K562 (cell line): Measurements from ENCODE around the gene TRIM38. TPM values are rescaled to one million over a fixed set of nuclear protein-coding genes. Genes with fewer than 3 reads are reported as not detected.
A peak's percentile ranks its signal among the peaks of the same experiment; 100 is the strongest.

ENCODE experiments used
- BRCA1 ChIP-seq, 2 experiments: fragments of 450-650 bp in 1 of 2; sonication (generic) in 1 of 2; formaldehyde crosslinking in 1 of 2; IDR thresholded peaks; 2 replicates each; pipeline versions ENCODE4 v1.5.0 to v1.6.1; 2017 to 2020; ENCODE audit warnings: mild to moderate bottlenecking in 1 of 2, missing genetic modification reagents in 1 of 2
- HCFC1 ChIP-seq: IDR thresholded peaks from 2 replicates; pipeline ENCODE4 v1.6.1; 2012; ENCODE audit warnings: low read depth, low read length, improper control_type of control experiment
- ILF3 ChIP-seq: fragments of 450-650 bp; IDR thresholded peaks from 2 replicates; pipeline ENCODE4 v1.6.1; 2018; ENCODE audit warnings: antibody characterized with exemption, mild to moderate bottlenecking, moderate library complexity, borderline replicate concordance
- IRF2 ChIP-seq: sonication (generic); formaldehyde crosslinking; IDR thresholded peaks from 2 replicates; pipeline ENCODE4 v1.8.1; 2022; ENCODE audit warnings: mild to moderate bottlenecking, missing genetic modification reagents
- MCM2 ChIP-seq: fragments of 450-650 bp; IDR thresholded peaks from 2 replicates; pipeline ENCODE4 v1.6.1; 2017; ENCODE audit warnings: low read depth, mild to moderate bottlenecking
- PHB ChIP-seq: fragments of 250-450 bp; sonication (Bioruptor Pico); IDR thresholded peaks from 2 replicates; pipeline ENCODE4 v1.5.0; 2021
- RBM39 ChIP-seq: fragments of 200-400 bp; formaldehyde crosslinking; optimal IDR thresholded peaks from 2 replicates; pipeline ENCODE3; 2018; ENCODE audit warnings: low read depth, low read length
- SNRNP70 ChIP-seq: fragments of 200-400 bp; formaldehyde crosslinking; optimal IDR thresholded peaks from 2 replicates; pipeline ENCODE3; 2017; ENCODE audit warnings: low read depth, low read length
- ZBTB17 ChIP-seq: fragments of 450-650 bp; formaldehyde crosslinking; IDR thresholded peaks from 2 replicates; pipeline ENCODE4 v1.4.0; 2020; ENCODE audit warnings: mild to moderate bottlenecking
- ZNF324 ChIP-seq: fragments of 250-450 bp; sonication (Bioruptor Pico); IDR thresholded peaks from 2 replicates; pipeline ENCODE4 v1.4.0; 2020; ENCODE audit warnings: mild to moderate bottlenecking
- ZNF57 ChIP-seq: fragments of 450-650 bp; formaldehyde crosslinking; IDR thresholded peaks from 2 replicates; pipeline ENCODE4 v1.4.0; 2020; ENCODE audit warnings: mild to moderate bottlenecking, moderate library complexity
- polyA plus RNA-seq, 8 experiments: library from polyadenylated mRNA; depleted of rRNA in 4 of 8; stranded (reverse) in 5 of 8; unstranded in 3 of 8; fragments of >200 nt; fragmentation: Nextera tagmentation in 2 of 8; fragmentation: Illumina TruSeq in 1 of 8; extraction: Ambion mirVana in 2 of 8; extraction: Trizol in 1 of 8; gene quantifications; 2 replicates each; pipeline versions ENCODE4 v1.2.1 to v1.2.3, GENCODE V29; 2011 to 2014; ENCODE audit warnings: inconsistent platforms in 1 of 8, missing spikeins in 1 of 8
- total RNA-seq, 7 experiments: library from RNA; depleted of rRNA in 6 of 7; stranded (reverse); fragments of >200 nt in 6 of 7; fragmentation: Illumina TruSeq in 2 of 7; extraction: Trizol in 2 of 7; gene quantifications; 2 replicates each; pipeline versions ENCODE4 v1.2.1 to v1.2.3, GENCODE V29; 2011 to 2021; ENCODE audit warnings: low replicate concordance in 1 of 7
- TF ChIP-seq, protein P1 (sequence below), 2 experiments: fragments of 450-650 bp in 1 of 2; sonication (generic) in 1 of 2; formaldehyde crosslinking in 1 of 2; IDR thresholded peaks; 2 replicates each; pipeline versions ENCODE4 v1.7.1 to v1.9.0; 2016 to 2022; ENCODE audit warnings: inconsistent platforms in 1 of 2, mild to moderate bottlenecking in 1 of 2, missing genetic modification reagents in 1 of 2
- TF ChIP-seq, protein P2 (sequence below), 3 experiments: IDR thresholded peaks in 2 of 3; conservative IDR thresholded peaks in 1 of 3; 2 replicates each; pipeline ENCODE4 v1.5.1; 2011 to 2012; ENCODE audit warnings: low read length in 3 of 3, mild to moderate bottlenecking in 3 of 3, control low read depth in 2 of 3, improper control_type of control experiment in 1 of 3, inconsistent platforms in 1 of 3, low read depth in 1 of 3, mixed read lengths in 1 of 3, moderate library complexity in 1 of 3; ENCODE audit not compliant: insufficient read depth in 2 of 3
- TF ChIP-seq, protein P3 (sequence below): fragments of 450-650 bp; formaldehyde crosslinking; IDR thresholded peaks from 2 replicates; pipeline ENCODE4 v1.4.0; 2022; ENCODE audit warnings: missing genetic modification characterization

TRIM38 gene
- total and polyA plus RNA-seq, 9 of the 15 experiments (the other 6 are each of a cell fraction or from before 2014, with no cell fraction given) = 1.7 to 6.7 (median 6.3) TPM

GRCh38 chr6:26031595-26032339 lies 69.2 kb downstream of the TRIM38 start (continued):
- TF ChIP-seq, protein P1, sequence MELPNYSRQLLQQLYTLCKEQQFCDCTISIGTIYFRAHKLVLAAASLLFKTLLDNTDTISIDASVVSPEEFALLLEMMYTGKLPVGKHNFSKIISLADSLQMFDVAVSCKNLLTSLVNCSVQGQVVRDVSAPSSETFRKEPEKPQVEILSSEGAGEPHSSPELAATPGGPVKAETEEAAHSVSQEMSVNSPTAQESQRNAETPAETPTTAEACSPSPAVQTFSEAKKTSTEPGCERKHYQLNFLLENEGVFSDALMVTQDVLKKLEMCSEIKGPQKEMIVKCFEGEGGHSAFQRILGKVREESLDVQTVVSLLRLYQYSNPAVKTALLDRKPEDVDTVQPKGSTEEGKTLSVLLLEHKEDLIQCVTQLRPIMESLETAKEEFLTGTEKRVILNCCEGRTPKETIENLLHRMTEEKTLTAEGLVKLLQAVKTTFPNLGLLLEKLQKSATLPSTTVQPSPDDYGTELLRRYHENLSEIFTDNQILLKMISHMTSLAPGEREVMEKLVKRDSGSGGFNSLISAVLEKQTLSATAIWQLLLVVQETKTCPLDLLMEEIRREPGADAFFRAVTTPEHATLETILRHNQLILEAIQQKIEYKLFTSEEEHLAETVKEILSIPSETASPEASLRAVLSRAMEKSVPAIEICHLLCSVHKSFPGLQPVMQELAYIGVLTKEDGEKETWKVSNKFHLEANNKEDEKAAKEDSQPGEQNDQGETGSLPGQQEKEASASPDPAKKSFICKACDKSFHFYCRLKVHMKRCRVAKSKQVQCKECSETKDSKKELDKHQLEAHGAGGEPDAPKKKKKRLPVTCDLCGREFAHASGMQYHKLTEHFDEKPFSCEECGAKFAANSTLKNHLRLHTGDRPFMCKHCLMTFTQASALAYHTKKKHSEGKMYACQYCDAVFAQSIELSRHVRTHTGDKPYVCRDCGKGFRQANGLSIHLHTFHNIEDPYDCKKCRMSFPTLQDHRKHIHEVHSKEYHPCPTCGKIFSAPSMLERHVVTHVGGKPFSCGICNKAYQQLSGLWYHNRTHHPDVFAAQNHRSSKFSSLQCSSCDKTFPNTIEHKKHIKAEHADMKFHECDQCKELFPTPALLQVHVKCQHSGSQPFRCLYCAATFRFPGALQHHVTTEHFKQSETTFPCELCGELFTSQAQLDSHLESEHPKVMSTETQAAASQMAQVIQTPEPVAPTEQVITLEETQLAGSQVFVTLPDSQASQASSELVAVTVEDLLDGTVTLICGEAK (IDR thresholded peaks at IDR 0.05) = peak; percentile 36; the same call in 1 of the 2 replicates
- TF ChIP-seq, protein P1 (CRISPR knock-in tag; IDR thresholded peaks at IDR 0.05) = peak; percentile 38; the same call in 1 of the 2 replicates
- peak; percentile 88 for TF ChIP-seq ZBTB17 (CRISPR knock-in tag)
- TF ChIP-seq ZNF57 (CRISPR knock-in tag) = no peak
- TF ChIP-seq IRF2 = no peak
- TF ChIP-seq SNRNP70 = peak; percentile 98
- peak; percentile 67 for TF ChIP-seq HCFC1
- TF ChIP-seq RBM39 = peak; percentile 100
- TF ChIP-seq, protein P2, sequence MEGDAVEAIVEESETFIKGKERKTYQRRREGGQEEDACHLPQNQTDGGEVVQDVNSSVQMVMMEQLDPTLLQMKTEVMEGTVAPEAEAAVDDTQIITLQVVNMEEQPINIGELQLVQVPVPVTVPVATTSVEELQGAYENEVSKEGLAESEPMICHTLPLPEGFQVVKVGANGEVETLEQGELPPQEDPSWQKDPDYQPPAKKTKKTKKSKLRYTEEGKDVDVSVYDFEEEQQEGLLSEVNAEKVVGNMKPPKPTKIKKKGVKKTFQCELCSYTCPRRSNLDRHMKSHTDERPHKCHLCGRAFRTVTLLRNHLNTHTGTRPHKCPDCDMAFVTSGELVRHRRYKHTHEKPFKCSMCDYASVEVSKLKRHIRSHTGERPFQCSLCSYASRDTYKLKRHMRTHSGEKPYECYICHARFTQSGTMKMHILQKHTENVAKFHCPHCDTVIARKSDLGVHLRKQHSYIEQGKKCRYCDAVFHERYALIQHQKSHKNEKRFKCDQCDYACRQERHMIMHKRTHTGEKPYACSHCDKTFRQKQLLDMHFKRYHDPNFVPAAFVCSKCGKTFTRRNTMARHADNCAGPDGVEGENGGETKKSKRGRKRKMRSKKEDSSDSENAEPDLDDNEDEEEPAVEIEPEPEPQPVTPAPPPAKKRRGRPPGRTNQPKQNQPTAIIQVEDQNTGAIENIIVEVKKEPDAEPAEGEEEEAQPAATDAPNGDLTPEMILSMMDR (IDR thresholded peaks at IDR 0.05 in 2 of 3, conservative IDR thresholded peaks at IDR 0.05 in 1 of 3; ENCODE audit: insufficient read depth in 2 of 3, low read depth in 1 of 3, low read length in 3 of 3) = peak; percentile 28 to 60 (median 40)
- TF ChIP-seq ILF3 = peak; percentile 68; the same call in 1 of the 2 replicates
- TF ChIP-seq, protein P3, sequence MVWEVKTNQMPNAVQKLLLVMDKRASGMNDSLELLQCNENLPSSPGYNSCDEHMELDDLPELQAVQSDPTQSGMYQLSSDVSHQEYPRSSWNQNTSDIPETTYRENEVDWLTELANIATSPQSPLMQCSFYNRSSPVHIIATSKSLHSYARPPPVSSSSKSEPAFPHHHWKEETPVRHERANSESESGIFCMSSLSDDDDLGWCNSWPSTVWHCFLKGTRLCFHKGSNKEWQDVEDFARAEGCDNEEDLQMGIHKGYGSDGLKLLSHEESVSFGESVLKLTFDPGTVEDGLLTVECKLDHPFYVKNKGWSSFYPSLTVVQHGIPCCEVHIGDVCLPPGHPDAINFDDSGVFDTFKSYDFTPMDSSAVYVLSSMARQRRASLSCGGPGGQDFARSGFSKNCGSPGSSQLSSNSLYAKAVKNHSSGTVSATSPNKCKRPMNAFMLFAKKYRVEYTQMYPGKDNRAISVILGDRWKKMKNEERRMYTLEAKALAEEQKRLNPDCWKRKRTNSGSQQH = peak; percentile 97
- TF ChIP-seq PHB (CRISPR knock-in tag) = peak; percentile 95
- no peak for TF ChIP-seq BRCA1 (IDR thresholded peaks at IDR 0.05)
- TF ChIP-seq BRCA1 (CRISPR knock-in tag; IDR thresholded peaks at IDR 0.05) = peak; percentile 42; the same call in 1 of the 2 replicates
- TF ChIP-seq MCM2 = no peak
- no peak for TF ChIP-seq ZNF324 (CRISPR knock-in tag)
